ENCODE measurements around the gene PDE2A. TPM values are rescaled to one million over a fixed set of nuclear protein-coding genes. Genes with fewer than 3 reads are reported as not detected.

PDE2A gene
- total and polyA plus RNA-seq, 9 donors, result 8.3 to 44.0 (median 12.8) TPM

- Histone ChIP-seq H3K36me3 (no peaks in the 10 kb centered on the region), H3K27me3 (no peaks in the 10 kb centered on the region), H3K27ac (no peak overlapping the region), H3K4me3 (no peak overlapping the region), H3K4me1 (ENCODE audit: insufficient read depth) (no peaks in the 10 kb centered on the region), H3K9me3 (no peaks in the 10 kb centered on the region)
- WGBS, 3 donors, result 82 to 85% (median 84%) methylated on average over 2 of the region's 2 CpGs
- no peak for TF ChIP-seq EP300 (IDR thresholded peaks at IDR 0.05)
- TF ChIP-seq CTCF (IDR thresholded peaks at IDR 0.05), result no peak
- TF ChIP-seq POLR2A (IDR thresholded peaks at IDR 0.05), result no peak
- DNase-seq, result no peak
- intact Hi-C loops (cut with DNase I), result no loop called here
These were observed 137.2 kb downstream of the PDE2A start for GRCh38 chr11:72537051-72537450.

- no peak overlapping the region for H3K4me3 ChIP-seq
- no peaks in the 10 kb centered on the region for H3K4me1 ChIP-seq (ENCODE audit: insufficient read depth)
- no peak for DNase-seq
- no peak overlapping the region for H3K27ac ChIP-seq
- no peaks in the 10 kb centered on the region for H3K9me3 ChIP-seq
- intact Hi-C loops (cut with DNase I), result no loop called here
- WGBS, 3 donors, result 36 to 38% (median 38%) methylated on average over 3 of the region's 3 CpGs
- TF ChIP-seq CTCF (IDR thresholded peaks at IDR 0.05), result no peak
- TF ChIP-seq EP300 (IDR thresholded peaks at IDR 0.05), result no peak
- TF ChIP-seq POLR2A (IDR thresholded peaks at IDR 0.05), result no peak
- H3K27me3 ChIP-seq, result no peaks in the 10 kb centered on the region
- H3K36me3 ChIP-seq, result no peaks in the 10 kb centered on the region
These were observed 139.1 kb downstream of the PDE2A start for GRCh38 chr11:72535194-72535547.

GRCh38 chr11:72534371-72535193 lies 139.6 kb downstream of the PDE2A start:
- H3K27ac ChIP-seq, result no peak overlapping the region
- TF ChIP-seq EP300 (IDR thresholded peaks at IDR 0.05) (no peak), CTCF (IDR thresholded peaks at IDR 0.05) (no peak), POLR2A (IDR thresholded peaks at IDR 0.05) (no peak)
- H3K9me3 ChIP-seq, result no peaks in the 10 kb centered on the region

GRCh38 chr11:72529068-72529467 lies 145.2 kb downstream of the PDE2A start:
- Histone ChIP-seq H3K27me3 (no peaks in the 10 kb centered on the region), H3K4me3 (no peak overlapping the region), H3K4me1 (ENCODE audit: insufficient read depth) (no peaks in the 10 kb centered on the region), H3K36me3 (no peaks in the 10 kb centered on the region), H3K27ac (no peak overlapping the region), H3K9me3 (no peaks in the 10 kb centered on the region)
- intact Hi-C loops (cut with DNase I), result no loop called here
- TF ChIP-seq CTCF (IDR thresholded peaks at IDR 0.05) (no peak), EP300 (IDR thresholded peaks at IDR 0.05) (no peak), POLR2A (IDR thresholded peaks at IDR 0.05) (no peak)
- no peak for DNase-seq
- 63 to 66% (median 64%) methylated on average over 3 of the region's 3 CpGs for WGBS, 3 donors

More at GRCh38 chr11:72534371-72535193, 139.6 kb downstream of the PDE2A start:
- no peaks in the 10 kb centered on the region for H3K27me3 ChIP-seq
- no peak overlapping the region for H3K4me3 ChIP-seq
- no peak for DNase-seq
- intact Hi-C loops (cut with DNase I), result no loop called here
- no peaks in the 10 kb centered on the region for H3K36me3 ChIP-seq
- H3K4me1 ChIP-seq (ENCODE audit: insufficient read depth), result no peaks in the 10 kb centered on the region
- 8 to 20% (median 10%) methylated on average over 3 of the region's 3 CpGs for WGBS, 3 donors
